H1 (cell line): ENCODE measurements around the gene PTK6. TPM values are rescaled to one million over a fixed set of nuclear protein-coding genes. Genes with fewer than 3 reads are reported as not detected.
A peak's percentile ranks its signal among the peaks of the same experiment; 100 is the strongest.

Experiments
- CTCF ChIA-PET: fragments of 300-600 bp; sonication (Branson Sonifier 250); formaldehyde crosslinking; loops from one replicate; lab custom pipeline; 2021; ENCODE audit not compliant: partially characterized antibody; lab: Charles Lee
- POLR2A ChIA-PET: fragments of 300-600 bp; sonication (Branson Sonifier 250); formaldehyde crosslinking; loops from one replicate; lab custom pipeline; 2021; ENCODE audit warnings: inconsistent platforms; ENCODE audit not compliant: partially characterized antibody; lab: Charles Lee
- DNase-seq, 2 experiments: peaks; one replicate each; pipeline versions ENCODE4 v3.0.0 to v3.0.0-alpha.2; 2010 to 2022; ENCODE audit warnings: low spot score in 2 of 2, low read depth in 1 of 2, mixed read lengths in 1 of 2
- FAIRE-seq: peaks from 2 replicates; lab custom pipeline; 2011; peaks lifted over from hg19 to GRCh38; lab: Jason Lieb, UNC
- H2AFZ ChIP-seq: 2 replicates; pipeline ENCODE4 v1.8.1; 2012; ENCODE audit warnings: low read length, inconsistent platforms
- H2AK5ac ChIP-seq: 2 replicates; pipeline ENCODE4 v1.6.1; 2013; ENCODE audit warnings: low read depth, low read length
- H2BK120ac ChIP-seq: replicated peaks from 2 replicates; pipeline ENCODE3; 2013; ENCODE audit warnings: low read depth, low read length, inconsistent platforms
- H2BK12ac ChIP-seq: 2 replicates; pipeline ENCODE4 v1.6.1; 2013; ENCODE audit warnings: low read depth, low read length
- H2BK15ac ChIP-seq: 2 replicates; pipeline ENCODE4 v1.6.1; 2013; ENCODE audit warnings: low read length
- H2BK20ac ChIP-seq: 2 replicates; pipeline ENCODE4 v1.6.1; 2013; ENCODE audit warnings: low read length
- H2BK5ac ChIP-seq: 2 replicates; pipeline ENCODE4 v1.6.1; 2013; ENCODE audit warnings: low read depth, low read length
- H3K14ac ChIP-seq: 2 replicates; pipeline ENCODE4 v1.6.1; 2013; ENCODE audit warnings: inconsistent platforms; ENCODE audit not compliant: insufficient read length
- H3K18ac ChIP-seq: 2 replicates; pipeline ENCODE4 v1.6.1; 2013; ENCODE audit warnings: low read length; ENCODE audit errors: extremely low read depth
- H3K23ac ChIP-seq: 2 replicates; pipeline ENCODE4 v1.6.1; 2013; ENCODE audit warnings: inconsistent platforms; ENCODE audit not compliant: insufficient read length
- H3K23me2 ChIP-seq: 2 replicates; pipeline ENCODE4 v1.6.1; 2013; ENCODE audit warnings: low read depth, low read length
- H3K27ac ChIP-seq: 2 replicates; pipeline ENCODE4 v1.6.1; 2011; ENCODE audit warnings: low read depth, low read length, inconsistent platforms
- H3K27me3 ChIP-seq, 4 experiments: replicated peaks in 1 of 4; 1 replicate in 1 of 4; 2 replicates in 3 of 4; pipeline versions ENCODE4 v1.6.1 to v1.8.1; 2011 to 2013; ENCODE audit warnings: low read length in 3 of 4, mild to moderate bottlenecking in 3 of 4, inconsistent platforms in 2 of 4, mixed read lengths in 2 of 4, moderate library complexity in 1 of 4; ENCODE audit not compliant: control insufficient read depth in 3 of 4, insufficient read depth in 3 of 4; ENCODE audit errors: extremely low read depth in 1 of 4
- H3K36me3 ChIP-seq, 4 experiments: 2 replicates each; pipeline versions ENCODE4 v1.6.1 to v1.8.1; 2011 to 2013; ENCODE audit warnings: mild to moderate bottlenecking in 4 of 4, low read length in 3 of 4, moderate library complexity in 2 of 4, control low read depth in 1 of 4, inconsistent platforms in 1 of 4; ENCODE audit not compliant: insufficient read depth in 4 of 4, control insufficient read depth in 2 of 4
- H3K4ac ChIP-seq: replicated peaks from 2 replicates; pipeline ENCODE3; 2013; ENCODE audit warnings: low read length, low read depth, mixed read lengths, inconsistent platforms; ENCODE audit not compliant: insufficient read length
- H3K4me1 ChIP-seq, 4 experiments: replicated peaks in 1 of 4; 1 replicate in 1 of 4; 2 replicates in 3 of 4; pipeline versions ENCODE4 v1.6.1 to v1.8.1; 2011 to 2013; ENCODE audit warnings: low read length in 3 of 4, inconsistent platforms in 2 of 4, mixed read lengths in 1 of 4; ENCODE audit not compliant: insufficient read depth in 4 of 4, control insufficient read depth in 3 of 4
- H3K4me2 ChIP-seq, 2 experiments: 2 replicates each; pipeline versions ENCODE4 v1.6.1 to v1.8.1; 2011 to 2013; ENCODE audit warnings: low read depth in 2 of 2, low read length in 2 of 2, control low read depth in 1 of 2, inconsistent platforms in 1 of 2, mild to moderate bottlenecking in 1 of 2; ENCODE audit not compliant: insufficient read depth in 1 of 2
- H3K4me3 ChIP-seq, 4 experiments: fragments of 200-600, 300-600 bp in 1 of 4; sonication (generic), shearing (Covaris generic), sonication (Bioruptor Twin) in 1 of 4; 2 replicates each; pipeline versions ENCODE4 v1.5.1 to v1.8.1; 2011 to 2016; ENCODE audit warnings: low read length in 4 of 4, low read depth in 3 of 4, control low read depth in 2 of 4, inconsistent platforms in 2 of 4, mild to moderate bottlenecking in 2 of 4, mixed read lengths in 1 of 4, moderate library complexity in 1 of 4; ENCODE audit not compliant: insufficient read depth in 2 of 4; ENCODE audit errors: extremely low read depth in 1 of 4
- H3K56ac ChIP-seq: replicated peaks from 2 replicates; pipeline ENCODE3; 2013; ENCODE audit warnings: low read depth, mild to moderate bottlenecking, mixed read lengths, low read length, inconsistent platforms; ENCODE audit not compliant: insufficient read length
- H3K79me1 ChIP-seq: 2 replicates; pipeline ENCODE4 v1.6.1; 2013; ENCODE audit warnings: low read depth, low read length, control low read depth
- H3K79me2 ChIP-seq, 2 experiments: 2 replicates each; pipeline versions ENCODE4 v1.6.1 to v1.8.1; 2012 to 2013; ENCODE audit warnings: low read length in 2 of 2, mild to moderate bottlenecking in 2 of 2, inconsistent platforms in 1 of 2; ENCODE audit not compliant: insufficient read depth in 2 of 2, control insufficient read depth in 1 of 2
- H3K9ac ChIP-seq, 4 experiments: replicated peaks in 1 of 4; 1 replicate in 1 of 4; 2 replicates in 3 of 4; pipeline versions ENCODE4 v1.6.1 to v1.8.1; 2011 to 2013; ENCODE audit warnings: low read depth in 3 of 4, low read length in 3 of 4, control low read depth in 2 of 4, mild to moderate bottlenecking in 2 of 4, moderate library complexity in 2 of 4, inconsistent platforms in 1 of 4; ENCODE audit errors: extremely low read depth in 1 of 4
- H3K9me3 ChIP-seq, 2 experiments: 2 replicates each; pipeline versions ENCODE4 v1.6.1 to v1.8.1; 2012 to 2013; ENCODE audit warnings: mild to moderate bottlenecking in 2 of 2, moderate library complexity in 2 of 2, control low read depth in 1 of 2, inconsistent platforms in 1 of 2, low read depth in 1 of 2, low read length in 1 of 2, mixed read lengths in 1 of 2; ENCODE audit not compliant: insufficient read depth in 2 of 2
- H4K20me1 ChIP-seq, 2 experiments: replicated peaks in 1 of 2; 2 replicates each; pipeline versions ENCODE3 to v1.8.1; 2011 to 2013; ENCODE audit warnings: inconsistent platforms in 2 of 2, low read length in 2 of 2, mild to moderate bottlenecking in 1 of 2; ENCODE audit not compliant: insufficient read depth in 2 of 2, control insufficient read depth in 1 of 2
- H4K5ac ChIP-seq: 2 replicates; pipeline ENCODE4 v1.6.1; 2013; ENCODE audit warnings: low read length, low read depth, mixed read lengths, inconsistent platforms; ENCODE audit not compliant: insufficient read length
- H4K8ac ChIP-seq: 2 replicates; pipeline ENCODE4 v1.8.0; 2013; ENCODE audit warnings: mild to moderate bottlenecking, moderate library complexity, low read length, inconsistent platforms; ENCODE audit not compliant: insufficient read depth; ENCODE audit errors: extremely low read depth
- H4K91ac ChIP-seq: replicated peaks from 2 replicates; pipeline ENCODE3; 2013; ENCODE audit warnings: low read length, mixed read lengths, inconsistent platforms; ENCODE audit not compliant: insufficient read length
- BACH1 ChIP-seq: IDR thresholded peaks from 2 replicates; pipeline ENCODE4 v1.6.1; 2012; ENCODE audit warnings: low read length, improper control_type of control experiment
- EZH2 ChIP-seq: fragments of 200-600 bp; sonication (generic); IDR thresholded peaks from 2 replicates; pipeline ENCODE4 v1.7.1; 2012; ENCODE audit warnings: low read depth, mild to moderate bottlenecking, moderate library complexity, low read length, inconsistent platforms; ENCODE audit not compliant: severe bottlenecking
- FOSL1 ChIP-seq: IDR thresholded peaks from 2 replicates; pipeline ENCODE4 v1.6.1; 2011; ENCODE audit warnings: mild to moderate bottlenecking, low read depth, low read length, moderate library complexity; ENCODE audit not compliant: insufficient read depth
- GABPA ChIP-seq: IDR thresholded peaks from 2 replicates; pipeline ENCODE4 v1.6.1; 2011; ENCODE audit warnings: mild to moderate bottlenecking, low read length, moderate library complexity, borderline replicate concordance; ENCODE audit not compliant: insufficient read depth
- HDAC6 ChIP-seq: IDR thresholded peaks from one replicate; pipeline ENCODE4 v1.7.1; 2012; ENCODE audit warnings: low read depth, mild to moderate bottlenecking, inconsistent platforms, low read length, moderate library complexity
- KDM5A ChIP-seq: fragments of 200-600 bp; IDR thresholded peaks from 2 replicates; pipeline ENCODE4 v1.7.1; 2012; ENCODE audit warnings: mild to moderate bottlenecking, low read length, inconsistent platforms, mixed read lengths
- NANOG ChIP-seq: IDR thresholded peaks from 2 replicates; pipeline ENCODE4 v1.6.1; 2011; ENCODE audit warnings: low read length, low read depth, mild to moderate bottlenecking, inconsistent platforms; ENCODE audit not compliant: insufficient read depth, poor library complexity, severe bottlenecking
- POLR2A ChIP-seq, 2 experiments: IDR thresholded peaks; 1 replicate in 1 of 2; 2 replicates in 1 of 2; pipeline ENCODE4 v1.6.1; 2011; ENCODE audit warnings: low read depth in 2 of 2, low read length in 2 of 2, mild to moderate bottlenecking in 2 of 2; ENCODE audit errors: control extremely low read depth in 1 of 2
- POLR2AphosphoS5 ChIP-seq: IDR thresholded peaks from 2 replicates; pipeline ENCODE4 v1.6.1; 2011; ENCODE audit warnings: low read depth, low read length
- RNF2 ChIP-seq: fragments of 200-900, 300-1000 bp; sonication (generic); IDR thresholded peaks from 2 replicates; pipeline ENCODE4 v1.7.1; 2016; ENCODE audit warnings: borderline replicate concordance, low read depth, mild to moderate bottlenecking, antibody characterized with exemption, low read length; ENCODE audit not compliant: poor library complexity, severe bottlenecking; ENCODE audit errors: missing control alignments
- SAP30 ChIP-seq: fragments of 300-600 bp; sonication (generic); IDR thresholded peaks from 2 replicates; pipeline ENCODE4 v1.7.1; 2012; ENCODE audit warnings: low read length, moderate library complexity, mild to moderate bottlenecking, inconsistent platforms; ENCODE audit not compliant: insufficient read depth, insufficient replicate concordance
- SIX5 ChIP-seq: IDR thresholded peaks from 2 replicates; pipeline ENCODE4 v1.6.1; 2011; ENCODE audit warnings: mild to moderate bottlenecking, low read depth, low read length
- TAF1 ChIP-seq: IDR thresholded peaks from 2 replicates; pipeline ENCODE4 v1.6.1; 2011; ENCODE audit warnings: mild to moderate bottlenecking, low read depth, low read length
- WGBS, 2 experiments: shearing (Covaris generic) in 1 of 2; methylation state at CpG; one replicate each; pipeline versions ENCODE4 v1.1.6 to v1.1.7; 2013 to 2015; ENCODE audit warnings: low lambda C conversion rate in 2 of 2, mixed read lengths in 2 of 2, inconsistent platforms in 1 of 2, low coverage in 1 of 2, missing lambda C conversion rate in 1 of 2; ENCODE audit not compliant: insufficient replicate concordance in 2 of 2, insufficient coverage in 1 of 2, insufficient read length in 1 of 2; ENCODE audit errors: extremely low coverage in 1 of 2, missing lambda C conversion rate in 1 of 2; 5-methylcytosine and 5-hydroxymethylcytosine counted together
- polyA plus RNA-seq, 7 experiments: library from polyadenylated mRNA; depleted of rRNA in 3 of 7; stranded (reverse) in 5 of 7; unstranded in 2 of 7; fragments of >200 nt in 5 of 7; fragments of 200-250 nt in 2 of 7; gene quantifications; 1 replicate in 5 of 7; 2 replicates in 1 of 7; 4 replicates in 1 of 7; pipeline versions ENCODE4 v1.2.1 to v1.2.3, GENCODE V29; 2011 to 2013; ENCODE audit warnings: missing spikeins in 2 of 7, mixed read lengths in 2 of 7
- total RNA-seq: library from RNA; stranded (reverse); fragmentation: NEBNext Ultra II Directional; extraction: Animal tissue kit (Norgen Biotek cat#: 25700); gene quantifications from 2 replicates; pipeline ENCODE4 v1.2.1, GENCODE V29; 2021

PTK6 gene
- total and polyA plus RNA-seq, 2 of the 8 experiments (the other 6 are each of a cell fraction or from before 2014, with no cell fraction given): 0.12 to 0.19 TPM

- Histone ChIP-seq H3K23ac (no peak overlapping the region), H3K4me2 (no peak overlapping the region), H3K79me2 (no peaks in the 10 kb centered on the region), H3K27me3 (peaks cover 0 to 21% (median 15%) of the 10 kb centered on the region in 4 experiments; a peak in 6 of 7 replicates), H4K20me1 (no peaks in the 10 kb centered on the region), H2BK120ac (no peak overlapping the region), H3K4me3 (no peak overlapping the region), H3K4me1 (peaks cover 0 to 28% (median 14%) of the 10 kb centered on the region in 4 experiments; a peak in 5 of 7 replicates), H2BK5ac (peak overlapping the region; percentile 18; the same call in 1 of the 2 replicates), H3K4ac (no peak overlapping the region), H3K56ac (no peak overlapping the region), H3K9me3 (peaks cover 4% of the 10 kb centered on the region in 2 experiments; a peak in 1 of 4 replicates), H2BK12ac (no peak overlapping the region), H3K79me1 (no peaks in the 10 kb centered on the region), H2AK5ac (peak overlapping the region; percentile 17; the same call in 1 of the 2 replicates), H3K23me2 (peaks cover 2% of the 10 kb centered on the region; the same call in 1 of the 2 replicates), H4K5ac (no peak overlapping the region), H3K9ac (no peak overlapping the region), H2AFZ (no peak overlapping the region), H4K91ac (no peak overlapping the region), H2BK15ac (no peak overlapping the region), H2BK20ac (no peak overlapping the region), H3K36me3 (peaks cover 0 to 1% (median 0%) of the 10 kb centered on the region in 4 experiments; a peak in 2 of 8 replicates), H3K18ac (no peak overlapping the region), H3K14ac (no peak overlapping the region), H3K27ac (no peak overlapping the region), H4K8ac (no peak overlapping the region; the same call in 1 of the 2 replicates)
- POLR2A ChIA-PET: interaction anchor here (1.4 to 1.5 kb wide), 2 partner anchors 9 to 10 kb away, joined by 3 to 4 read pairs; no protein-coding TSS in a partner anchor
- FAIRE-seq: no peak
- CTCF ChIA-PET: interaction anchor here (1.3 to 1.4 kb wide), 2 partner anchors 9 to 10 kb away, joined by 3 to 6 read pairs; no protein-coding TSS in a partner anchor
- 92% methylated on average over 15 of the region's 17 CpGs; no CpG with 5 or more reads in 1 of the 2 experiments for WGBS, 2 experiments
- TF ChIP-seq POLR2A (IDR thresholded peaks at IDR 0.05; ENCODE audit: control extremely low read depth in 1 of 2, low read depth in 2 of 2, low read length in 2 of 2) (no peak), NANOG (no peak), RNF2 (no peak), GABPA (no peak), POLR2AphosphoS5 (no peak), HDAC6 (no peak), EZH2 (no peak), SIX5 (no peak), SAP30 (no peak), KDM5A (no peak), TAF1 (no peak), BACH1 (no peak), FOSL1 (no peak)
- DNase-seq: no peak
These were observed 50.8 kb downstream of the PTK6 start for GRCh38 chr20:63486300-63486855.
